Suprapubic skin (tissue), 4 donors: Measurements from ENCODE around the gene C6orf47. TPM values are rescaled to one million over a fixed set of nuclear protein-coding genes. Genes with fewer than 3 reads are reported as not detected.
A peak's percentile ranks its signal among the peaks of the same experiment; 100 is the strongest.

Experiments
- DNase-seq, 2 donors: peaks; one replicate each; pipeline ENCODE4 v3.0.0-alpha.2; 2019; ENCODE audit warnings: low spot score in 2 of 2
- H3K27ac ChIP-seq: fragments of 200-600 bp; sonication (generic); one replicate; pipeline ENCODE4 v1.5.1; 2019
- H3K27me3 ChIP-seq: fragments of 200-600 bp; sonication (generic); one replicate; pipeline ENCODE4 v1.5.1; 2019
- H3K36me3 ChIP-seq: fragments of 200-600 bp; sonication (generic); one replicate; pipeline ENCODE4 v1.5.1; 2019
- H3K4me1 ChIP-seq: fragments of 200-600 bp; sonication (generic); one replicate; pipeline ENCODE4 v1.5.1; 2019
- H3K4me3 ChIP-seq: fragments of 200-600 bp; sonication (generic); one replicate; pipeline ENCODE4 v1.5.1; 2019; ENCODE audit warnings: mild to moderate bottlenecking
- H3K9me3 ChIP-seq: fragments of 200-600 bp; sonication (generic); one replicate; pipeline ENCODE4 v1.5.1; 2019
- CTCF ChIP-seq, 2 donors: fragments of 200-600 bp in 1 of 2; fragments of 450-650 bp in 1 of 2; sonication (generic) in 1 of 2; IDR thresholded peaks; one replicate each; pipeline ENCODE4 v1.5.1; 2016 to 2019; ENCODE audit warnings: antibody characterized with exemption in 2 of 2, mild to moderate bottlenecking in 1 of 2, moderate library complexity in 1 of 2
- EP300 ChIP-seq: sonication (generic); formaldehyde crosslinking; IDR thresholded peaks from one replicate; pipeline ENCODE4 v1.6.1; 2017; ENCODE audit warnings: antibody characterized with exemption
- POLR2A ChIP-seq, 2 donors: fragments of 450-650 bp; IDR thresholded peaks; one replicate each; pipeline ENCODE4 v1.6.1; 2017; ENCODE audit warnings: antibody characterized with exemption in 2 of 2, mild to moderate bottlenecking in 2 of 2, moderate library complexity in 2 of 2
- POLR2AphosphoS5 ChIP-seq, 3 donors: sonication (generic); formaldehyde crosslinking; IDR thresholded peaks; one replicate each; pipeline ENCODE4 v1.6.1; 2017; ENCODE audit warnings: antibody characterized with exemption in 3 of 3
- WGBS: methylation state at CpG from one replicate; pipeline ENCODE4 v1.1.5; 2018; 5-methylcytosine and 5-hydroxymethylcytosine counted together
- total RNA-seq, 4 donors: library from RNA; depleted of rRNA; stranded (reverse); fragments of >200 nt; gene quantifications; one replicate each; pipeline ENCODE4 v1.1.0, GENCODE V29; 2016

Gene C6orf47
- total RNA-seq, 4 donors from 2014 or later: 31.6 to 41.0 (median 38.1) TPM

GRCh38 chr6:31665501-31666336 is 5.1 kb upstream of the C6orf47 start, which contains the start of gene CSNK2B:
TSS of gene CSNK2B (plus strand) at chr6:31666080. CDS start at chr6:31666832, 752 bp downstream.
- peak within 1 kb of the TSS; percentile 98 for H3K27ac ChIP-seq
- no peaks in the 10 kb centered on the region for H3K27me3 ChIP-seq
- peak within 1 kb of the TSS; percentile 84 for H3K4me3 ChIP-seq
- TF ChIP-seq EP300 (no peak), POLR2AphosphoS5 (IDR thresholded peaks at IDR 0.05) (peak in 2 of 3 donors; percentile 71 to 76), CTCF (IDR thresholded peaks at IDR 0.05) (no peak), POLR2A (IDR thresholded peaks at IDR 0.05) (peak; percentile 53 to 76)
- peak; percentile 100 for DNase-seq
- WGBS: 2% methylated on average over 55 of the region's 63 CpGs
- no peaks in the 10 kb centered on the region for H3K9me3 ChIP-seq
- H3K4me1 ChIP-seq: peaks cover 59% of the 10 kb centered on the region
- peaks cover 42% of the 10 kb centered on the region for H3K36me3 ChIP-seq

GRCh38 chr6:31664790-31665500 is 4.4 kb upstream of the C6orf47 start, which contains the start of gene GPANK1:
TSS of gene GPANK1 (minus strand) at chr6:31664997. CDS start at chr6:31664478, 519 bp downstream.
- DNase-seq: peak; percentile 94 to 95
- Histone ChIP-seq H3K36me3 (peaks cover 34% of the 10 kb centered on the region), H3K4me3 (peak within 1 kb of the TSS; percentile 84), H3K27ac (peak within 1 kb of the TSS; percentile 98), H3K9me3 (no peaks in the 10 kb centered on the region), H3K4me1 (peaks cover 59% of the 10 kb centered on the region), H3K27me3 (no peaks in the 10 kb centered on the region)
- 0% methylated on average over 28 of the region's 39 CpGs for whole genome bisulfite sequencing
- no peak for TF ChIP-seq CTCF (IDR thresholded peaks at IDR 0.05)
- peak in 2 of 3 donors; percentile 23 to 42 for TF ChIP-seq POLR2AphosphoS5 (IDR thresholded peaks at IDR 0.05)

GRCh38 chr6:31663961-31664789 is 3.6 kb upstream of the C6orf47 start:
- peak overlapping the region; percentile 98 for H3K27ac ChIP-seq
- H3K27me3 ChIP-seq: no peaks in the 10 kb centered on the region
- peaks cover 27% of the 10 kb centered on the region for H3K36me3 ChIP-seq
- WGBS: 17% methylated on average over 17 of the region's 17 CpGs
- H3K4me1 ChIP-seq: peaks cover 64% of the 10 kb centered on the region
- no peaks in the 10 kb centered on the region for H3K9me3 ChIP-seq
- H3K4me3 ChIP-seq: peak overlapping the region; percentile 84
- no peak for TF ChIP-seq EP300
- no peak for TF ChIP-seq POLR2A (IDR thresholded peaks at IDR 0.05)
- TF ChIP-seq CTCF (IDR thresholded peaks at IDR 0.05): no peak
- TF ChIP-seq POLR2AphosphoS5 (IDR thresholded peaks at IDR 0.05): no peak
- DNase-seq: peak in 1 of 2 donors; percentile 81

GRCh38 chr6:31663126-31663960 is 2.8 kb upstream of the C6orf47 start:
- Histone ChIP-seq H3K27ac (peak overlapping the region; percentile 98), H3K36me3 (peaks cover 18% of the 10 kb centered on the region), H3K9me3 (no peaks in the 10 kb centered on the region), H3K4me3 (peak overlapping the region; percentile 84), H3K27me3 (no peaks in the 10 kb centered on the region), H3K4me1 (peaks cover 73% of the 10 kb centered on the region)
- WGBS: 59% methylated on average over 9 of the region's 9 CpGs
- DNase-seq: no peak
- TF ChIP-seq EP300: no peak
- no peak for TF ChIP-seq CTCF (IDR thresholded peaks at IDR 0.05)
- no peak for TF ChIP-seq POLR2A (IDR thresholded peaks at IDR 0.05)
- TF ChIP-seq POLR2AphosphoS5 (IDR thresholded peaks at IDR 0.05): no peak
